ENCODE data around the gene C2CD2.

DNA sequence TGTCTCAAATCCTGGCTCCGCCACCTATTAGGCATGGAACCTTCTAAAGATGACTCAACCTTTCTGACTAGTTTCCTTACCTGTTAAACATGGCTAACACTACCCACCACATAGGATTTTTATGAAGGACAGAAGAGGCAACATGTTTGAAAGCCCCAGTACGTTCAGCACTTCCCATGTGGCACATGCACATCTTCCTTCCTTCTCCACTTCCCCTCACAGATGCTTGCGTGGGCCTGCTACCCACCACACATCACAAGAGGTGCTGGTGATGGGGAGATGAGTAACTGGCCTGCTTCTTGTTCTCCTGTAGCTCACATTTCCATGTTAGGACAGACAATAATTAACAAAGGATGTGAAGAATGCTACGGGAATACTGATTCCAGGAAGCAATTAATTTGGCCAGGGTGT lies 49.2 kb upstream of the C2CD2 start:
- TF ChIP-seq POLR2A (IDR thresholded peaks at IDR 0.05) (no peak), CTCF (IDR thresholded peaks at IDR 0.05) (no peak), POLR2AphosphoS5 (IDR thresholded peaks at IDR 0.05) (no peak), EP300 (IDR thresholded peaks at IDR 0.05) (no peak)
